Activated CD8-positive, alpha-beta T cell treated with anti-CD3 and anti-CD28 coated beads for 36 hours (primary cell): ENCODE data around the gene TSC22D3. TPM values are rescaled to one million over a fixed set of nuclear protein-coding genes. Genes with fewer than 3 reads are reported as not detected.

ENCODE experiments used
- ATAC-seq: fragments of 200-7000 bp; cut with Tn5 transposase; one replicate; pipeline ENCODE4 v1.10.0; 2021; ENCODE audit warnings: mild to moderate bottlenecking, moderate library complexity
- CTCF ChIA-PET: fragments of 350-600 bp; sonication (Branson Sonifier 250); formaldehyde crosslinking; loops from one replicate; lab custom pipeline; 2021; ENCODE audit warnings: antibody characterized with exemption; lab: Charles Lee
- POLR2A ChIA-PET: fragments of 350-600 bp; sonication (Branson Sonifier 250); formaldehyde crosslinking; loops from one replicate; lab custom pipeline; 2021; ENCODE audit warnings: antibody characterized with exemption; lab: Charles Lee
- DNase-seq: peaks from one replicate; pipeline ENCODE4 v3.0.0-alpha.2; 2020
- H3K27ac Mint-ChIP-seq: one replicate; pipeline ENCODE4 v1.8.0; 2021; ENCODE audit warnings: mild to moderate bottlenecking, mixed read lengths
- H3K27me3 Mint-ChIP-seq: one replicate; pipeline ENCODE4 v1.8.0; 2021; ENCODE audit warnings: mixed read lengths
- H3K36me3 Mint-ChIP-seq: one replicate; pipeline ENCODE4 v1.8.0; 2021; ENCODE audit warnings: low read depth, mixed read lengths
- H3K4me1 Mint-ChIP-seq: one replicate; pipeline ENCODE4 v1.8.0; 2021; ENCODE audit warnings: low read depth, mixed read lengths
- H3K4me3 Mint-ChIP-seq: one replicate; pipeline ENCODE4 v1.8.0; 2021; ENCODE audit warnings: mild to moderate bottlenecking, moderate library complexity, mixed read lengths
- H3K9me3 Mint-ChIP-seq: one replicate; pipeline ENCODE4 v1.8.0; 2021; ENCODE audit warnings: mixed read lengths
- intact Hi-C: fragments of 100-400 bp; cut with micrococcal nuclease; formaldehyde crosslinking; loops from one replicate; pipeline ENCODE4 v1.10.0; 2022
- total RNA-seq, 2 experiments: library from RNA; stranded (reverse); gene quantifications; one replicate each; pipeline ENCODE4 v1.2.3, GENCODE V29; 2021
- TF ChIP-seq, protein P1 (sequence below): fragments of 200-600 bp; IDR thresholded peaks from one replicate; pipeline ENCODE4 v1.8.0; 2022; ENCODE audit warnings: antibody characterized with exemption, mild to moderate bottlenecking

Gene TSC22D3
- total RNA-seq, 2 experiments from 2014 or later = 47.2 to 50.5 TPM

DNA sequence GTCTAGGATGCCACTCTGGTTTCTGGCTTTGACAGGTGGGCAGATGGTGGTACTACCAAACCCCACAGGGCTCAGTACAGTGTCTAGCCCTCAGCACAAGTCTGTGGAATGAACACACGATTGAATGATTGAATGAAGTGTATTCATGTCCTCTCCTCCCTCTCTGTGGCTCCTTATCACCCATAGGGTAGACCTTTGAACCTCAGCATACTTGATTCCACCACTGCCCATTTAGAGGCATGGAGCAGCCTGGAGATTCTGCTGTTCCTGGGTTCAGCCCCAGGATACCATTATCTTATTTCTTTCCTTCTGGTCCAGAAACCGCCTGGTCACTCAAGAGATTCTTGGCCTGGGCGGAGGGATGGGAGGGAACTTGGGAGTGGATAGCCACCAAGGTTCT is 93.3 kb downstream of the TSC22D3 start:
- H3K27ac Mint-ChIP-seq = no peak overlapping the region
- H3K4me3 Mint-ChIP-seq = no peak overlapping the region
- no peaks in the 10 kb centered on the region for H3K9me3 Mint-ChIP-seq
- ATAC-seq = no peak
- H3K4me1 Mint-ChIP-seq = peaks cover 61% of the 10 kb centered on the region
- no peaks in the 10 kb centered on the region for H3K27me3 Mint-ChIP-seq
- TF ChIP-seq, protein P1, sequence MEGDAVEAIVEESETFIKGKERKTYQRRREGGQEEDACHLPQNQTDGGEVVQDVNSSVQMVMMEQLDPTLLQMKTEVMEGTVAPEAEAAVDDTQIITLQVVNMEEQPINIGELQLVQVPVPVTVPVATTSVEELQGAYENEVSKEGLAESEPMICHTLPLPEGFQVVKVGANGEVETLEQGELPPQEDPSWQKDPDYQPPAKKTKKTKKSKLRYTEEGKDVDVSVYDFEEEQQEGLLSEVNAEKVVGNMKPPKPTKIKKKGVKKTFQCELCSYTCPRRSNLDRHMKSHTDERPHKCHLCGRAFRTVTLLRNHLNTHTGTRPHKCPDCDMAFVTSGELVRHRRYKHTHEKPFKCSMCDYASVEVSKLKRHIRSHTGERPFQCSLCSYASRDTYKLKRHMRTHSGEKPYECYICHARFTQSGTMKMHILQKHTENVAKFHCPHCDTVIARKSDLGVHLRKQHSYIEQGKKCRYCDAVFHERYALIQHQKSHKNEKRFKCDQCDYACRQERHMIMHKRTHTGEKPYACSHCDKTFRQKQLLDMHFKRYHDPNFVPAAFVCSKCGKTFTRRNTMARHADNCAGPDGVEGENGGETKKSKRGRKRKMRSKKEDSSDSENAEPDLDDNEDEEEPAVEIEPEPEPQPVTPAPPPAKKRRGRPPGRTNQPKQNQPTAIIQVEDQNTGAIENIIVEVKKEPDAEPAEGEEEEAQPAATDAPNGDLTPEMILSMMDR = no peak
- H3K36me3 Mint-ChIP-seq = no peaks in the 10 kb centered on the region
- CTCF ChIA-PET = no interaction called here
- POLR2A ChIA-PET = no interaction called here
- no peak for DNase-seq
- intact Hi-C loops = no loop called here

DNA sequence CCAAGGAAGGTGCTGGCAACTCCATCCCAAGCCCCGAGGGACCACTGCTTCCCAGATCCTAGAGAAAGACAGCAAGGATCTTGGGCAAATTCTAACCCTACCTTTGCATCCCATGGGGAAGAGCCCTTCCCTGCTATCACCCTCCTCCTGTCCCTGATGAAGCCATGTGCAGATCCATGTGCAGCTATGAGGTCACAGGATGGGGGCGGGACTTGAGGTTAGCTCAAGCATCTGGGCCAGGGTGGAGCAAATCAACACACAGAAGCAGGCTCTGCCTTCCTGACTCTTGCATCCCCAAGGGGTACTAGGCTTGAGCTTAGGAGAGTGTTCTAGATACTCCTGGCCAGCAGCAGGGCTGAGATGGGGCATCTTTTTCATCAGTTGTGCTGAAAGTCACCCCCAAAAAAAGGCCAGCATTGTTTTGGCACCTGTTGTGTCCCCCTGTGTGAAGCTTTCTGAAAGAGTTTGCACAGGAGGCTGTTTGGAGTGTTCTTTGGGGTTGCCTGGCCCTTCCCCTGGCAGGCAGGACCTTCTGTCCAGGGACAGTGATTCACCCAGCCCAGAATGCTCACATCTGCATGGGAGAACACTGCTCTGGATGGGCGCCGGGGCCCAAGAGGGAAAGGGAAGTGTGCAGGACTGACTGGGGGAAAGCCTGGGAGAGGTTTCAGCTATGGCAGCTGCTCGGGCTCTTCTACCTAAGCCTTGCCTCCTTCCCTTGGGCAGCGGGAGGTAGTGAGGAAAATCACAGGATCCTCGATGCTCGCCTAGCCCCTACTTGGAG is 96.4 kb downstream of the TSC22D3 start:
- CTCF ChIA-PET = interaction anchor here (3.9 kb wide), 1 partner anchor 36 kb away, joined by 58 read pairs; no protein-coding TSS in a partner anchor
- Mint-ChIP-seq H3K4me1 (peaks cover 53% of the 10 kb centered on the region), H3K4me3 (peak overlapping the region; percentile 83), H3K27me3 (no peaks in the 10 kb centered on the region), H3K9me3 (no peaks in the 10 kb centered on the region), H3K27ac (peak overlapping the region; percentile 95), H3K36me3 (no peaks in the 10 kb centered on the region)
- intact Hi-C loops = no loop called here
- peak; percentile 86 for DNase-seq
- TF ChIP-seq, protein P1 = no peak
- ATAC-seq = peak; percentile 40
- POLR2A ChIA-PET = interaction anchor here (1.0 to 8.6 kb wide), 2 partner anchors 36 to 97 kb away, joined by 3 to 184 read pairs; no protein-coding TSS in a partner anchor

DNA sequence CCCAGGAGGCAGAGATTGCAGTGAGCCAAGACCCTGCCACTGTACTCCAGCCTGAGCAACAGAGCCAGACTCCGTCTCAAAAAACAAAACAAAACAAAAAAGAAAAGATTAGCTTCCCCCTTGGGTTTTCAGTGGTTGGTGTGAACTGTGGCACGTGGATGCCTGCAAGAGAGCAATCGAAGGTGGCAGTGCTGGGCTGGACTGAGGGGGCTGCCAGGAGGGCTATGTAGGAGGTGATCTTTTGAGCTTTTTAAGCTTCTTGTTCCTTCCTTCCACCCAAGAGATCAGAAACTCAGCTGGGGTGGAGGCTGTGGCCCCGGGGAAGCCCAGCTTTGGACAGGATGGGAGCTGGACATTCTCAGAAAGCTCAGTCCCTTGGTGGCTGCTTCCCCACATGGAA is 97.7 kb downstream of the TSC22D3 start:
- H3K4me3 Mint-ChIP-seq = peak overlapping the region; percentile 83
- ChIA-PET POLR2A (interaction anchor here (0.8 to 8.6 kb wide), 4 partner anchors 32 to 98 kb away, joined by 4 to 184 read pairs (median 4); no protein-coding TSS in a partner anchor), CTCF (interaction anchor here (0.8 to 3.9 kb wide), 5 partner anchors 37 to 462 kb away, joined by 3 to 58 read pairs (median 4); partner anchors contain the start of genes NCBP2L and TSC22D3)
- no peaks in the 10 kb centered on the region for H3K36me3 Mint-ChIP-seq
- TF ChIP-seq, protein P1 = no peak
- DNase-seq = peak; percentile 20
- H3K4me1 Mint-ChIP-seq = peaks cover 50% of the 10 kb centered on the region
- peak overlapping the region; percentile 95 for H3K27ac Mint-ChIP-seq
- intact Hi-C loops = no loop called here
- no peaks in the 10 kb centered on the region for H3K9me3 Mint-ChIP-seq
- no peaks in the 10 kb centered on the region for H3K27me3 Mint-ChIP-seq
- ATAC-seq = no peak

DNA sequence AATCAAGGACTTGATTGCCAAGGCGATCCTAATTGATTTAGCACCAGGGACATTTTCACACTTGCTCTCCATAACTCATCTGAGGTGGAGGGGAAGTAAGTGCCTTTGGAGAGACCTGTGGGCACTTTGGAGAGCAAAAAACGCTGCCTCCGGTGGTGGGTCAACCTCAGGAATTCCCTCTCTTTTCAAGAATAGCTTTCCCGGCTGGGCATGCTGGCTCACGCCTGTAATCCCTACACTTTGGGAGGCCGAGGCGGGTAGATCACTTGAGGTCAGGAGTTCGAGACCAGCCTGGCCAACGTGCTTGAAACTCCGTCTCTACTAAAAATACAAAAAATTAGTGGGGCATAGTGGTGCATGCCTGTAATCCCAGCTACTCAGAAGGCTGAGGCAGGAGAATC is 98.1 kb downstream of the TSC22D3 start:
- Mint-ChIP-seq H3K4me3 (peak overlapping the region; percentile 83), H3K9me3 (no peaks in the 10 kb centered on the region), H3K4me1 (peaks cover 52% of the 10 kb centered on the region), H3K36me3 (no peaks in the 10 kb centered on the region), H3K27ac (peak overlapping the region; percentile 95), H3K27me3 (no peaks in the 10 kb centered on the region)
- TF ChIP-seq, protein P1 = no peak
- ChIA-PET CTCF (interaction anchor here (0.6 to 3.9 kb wide), 6 partner anchors 8 to 462 kb away, joined by 3 to 58 read pairs (median 4); partner anchors contain the start of genes NCBP2L and TSC22D3), POLR2A (interaction anchor here (0.8 to 8.6 kb wide), 3 partner anchors 32 to 99 kb away, joined by 4 to 184 read pairs (median 4); no protein-coding TSS in a partner anchor)
- intact Hi-C loops = no loop called here
- ATAC-seq (no peak), DNase-seq (no peak)
